ENCODE results near the gene OTOP1.
"Not testable (repeated sequence)": the region's sequence is repeated elsewhere in the genome, so short reads cannot be mapped to it uniquely, and the experiment has no call there.

The OTOP1 gene

GRCh38 chr4:4226606-4227438 lies at the start of gene OTOP1:
OTOP1 (minus strand) TSS chr4:4226929; CDS start chr4:4226864, 65 bp downstream.
- no peak for DNase-seq

- no peak for DNase-seq
These were observed 47.5 kb upstream of the OTOP1 start for GRCh38 chr4:4274226-4274625.

GRCh38 chr4:4271912-4272311 lies 45.2 kb upstream of the OTOP1 start:
- no peak for DNase-seq

GRCh38 chr4:4270529-4270928 lies 43.8 kb upstream of the OTOP1 start:
- peak; percentile 23 for DNase-seq

GRCh38 chr4:4269856-4270255 lies 43.1 kb upstream of the OTOP1 start:
- DNase-seq = peak; percentile 70

- peak; percentile 74 for DNase-seq
These were observed 42.6 kb upstream of the OTOP1 start for GRCh38 chr4:4269331-4269731.

GRCh38 chr4:4268776-4269175 lies 42.0 kb upstream of the OTOP1 start:
- no peak for DNase-seq

GRCh38 chr4:4267981-4268380 lies 41.3 kb upstream of the OTOP1 start:
- no peak for DNase-seq

- DNase-seq = peak; percentile 81
These were observed 33.5 kb upstream of the OTOP1 start for GRCh38 chr4:4260185-4260751.

- DNase-seq = no peak
These were observed 32.9 kb upstream of the OTOP1 start for GRCh38 chr4:4259484-4260100.

- not testable (repeated sequence) for DNase-seq
These were observed 31.0 kb upstream of the OTOP1 start for GRCh38 chr4:4257705-4258104.

GRCh38 chr4:4256799-4257198 lies 30.1 kb upstream of the OTOP1 start:
- DNase-seq = no peak

GRCh38 chr4:4254666-4255065 lies 27.9 kb upstream of the OTOP1 start:
- DNase-seq = no peak

GRCh38 chr4:4254199-4254598 lies 27.5 kb upstream of the OTOP1 start:
- DNase-seq = no peak

- no peak for DNase-seq
These were observed 23.1 kb upstream of the OTOP1 start for GRCh38 chr4:4249866-4250265.

- DNase-seq = not testable (repeated sequence)
These were observed 22.6 kb upstream of the OTOP1 start for GRCh38 chr4:4249342-4249741.

GRCh38 chr4:4248885-4249203 lies 22.1 kb upstream of the OTOP1 start:
- DNase-seq = peak; percentile 3

GRCh38 chr4:4248029-4248884 lies 21.5 kb upstream of the OTOP1 start, which contains the start of gene TMEM128:
TMEM128 (minus strand) TSS chr4:4248223; CDS start chr4:4248202, 21 bp downstream.
- DNase-seq = peak; percentile 94

GRCh38 chr4:4247696-4248028 lies 20.9 kb upstream of the OTOP1 start:
- no peak for DNase-seq

GRCh38 chr4:4245172-4245571 lies 18.4 kb upstream of the OTOP1 start:
- DNase-seq = no peak

GRCh38 chr4:4239551-4239950 lies 12.8 kb upstream of the OTOP1 start:
- not testable (repeated sequence) for DNase-seq

- no peak for DNase-seq
These were observed 6.9 kb upstream of the OTOP1 start for GRCh38 chr4:4233610-4234009.

- no peak for DNase-seq
These were observed 1.6 kb upstream of the OTOP1 start for GRCh38 chr4:4228356-4228668.

Measured in CD4-positive, alpha-beta T cell treated with Interleukin-21 for 1 hour (primary cell).